K562 (cell line): Measurements from ENCODE around the gene PHF20. TPM values are rescaled to one million over a fixed set of nuclear protein-coding genes. Genes with fewer than 3 reads are reported as not detected.

Source experiments
- ATAC-seq: fragments of 200-7000 bp; cut with Tn5 transposase; 3 replicates; pipeline ENCODE4 v1.9.1; 2020; ENCODE audit warnings: moderate library complexity
- BruUV-seq: library from RNA; stranded (reverse); fragments of 400-500 nt; replicated peaks from 2 replicates; lab custom pipeline; 2021; lab: Mats Ljungman, UMichigan
- CTCF ChIA-PET: fragments of 300-600 bp; formaldehyde crosslinking; extraction: SDS; loops from one replicate; lab custom pipeline; 2021; ENCODE audit warnings: low intra/inter-chr PET ratio; lab: Yijun Ruan, JAX
- POLR2A ChIA-PET: fragments of 300-600, 350-650 bp; sonication (Branson Sonifier 250); formaldehyde crosslinking; extraction: SDS; loops from one replicate; lab custom pipeline; 2021; ENCODE audit warnings: antibody characterized with exemption, inconsistent platforms; lab: Yijun Ruan, JAX
- DNase-seq, 4 experiments: peaks; one replicate each; pipeline versions ENCODE4 v3.0.0 to v3.0.0-alpha.2; 2011 to 2018; ENCODE audit warnings: low spot score in 3 of 4, mixed read lengths in 3 of 4; ENCODE audit errors: extremely low read depth in 1 of 4
- FAIRE-seq: peaks from 2 replicates; lab custom pipeline; 2011; peaks lifted over from hg19 to GRCh38; lab: Jason Lieb, UNC
- H2AFZ ChIP-seq: 2 replicates; pipeline ENCODE4 v1.6.0; 2011; ENCODE audit warnings: low read depth, low read length, control low read depth, inconsistent platforms
- H3K27ac ChIP-seq: fragments of 200-600 bp; 3 replicates; pipeline ENCODE4 v1.8.0; 2011; ENCODE audit warnings: low read depth, mild to moderate bottlenecking, control low read depth, inconsistent platforms, low read length, moderate library complexity, mixed read lengths; ENCODE audit errors: extremely low read depth
- H3K27me3 ChIP-seq, 2 experiments: fragments of 300-600 bp in 1 of 2; 2 replicates in 1 of 2; 3 replicates in 1 of 2; pipeline versions ENCODE4 v1.6.0 to v1.8.0; 2011; ENCODE audit warnings: inconsistent platforms in 2 of 2, low read length in 2 of 2, mild to moderate bottlenecking in 1 of 2, mixed read lengths in 1 of 2, moderate library complexity in 1 of 2; ENCODE audit not compliant: control insufficient read depth in 2 of 2, insufficient read depth in 2 of 2
- H3K36me3 ChIP-seq: fragments of 300-600 bp; 3 replicates; pipeline ENCODE4 v1.8.0; 2011; ENCODE audit warnings: mild to moderate bottlenecking, low read length, inconsistent platforms; ENCODE audit not compliant: control insufficient read depth, insufficient read depth
- H3K4me1 ChIP-seq, 2 experiments: fragments of 200-600 bp in 1 of 2; replicated peaks in 1 of 2; 2 replicates in 1 of 2; 3 replicates in 1 of 2; pipeline versions ENCODE4 v1.5.1 to v1.8.0; 2011; ENCODE audit warnings: inconsistent platforms in 2 of 2, low read length in 2 of 2, mild to moderate bottlenecking in 1 of 2, mixed read lengths in 1 of 2, moderate library complexity in 1 of 2; ENCODE audit not compliant: control insufficient read depth in 2 of 2, insufficient read depth in 2 of 2
- H3K4me2 ChIP-seq: 2 replicates; pipeline ENCODE4 v1.6.1; 2011; ENCODE audit warnings: low read length, control low read depth, inconsistent platforms, mixed read lengths; ENCODE audit not compliant: insufficient read depth
- H3K4me3 ChIP-seq: fragments of 200-600 bp; sonication (generic), shearing (Covaris generic); 2 replicates; pipeline ENCODE4 v1.5.1; 2016; ENCODE audit warnings: control low read depth, inconsistent platforms
- H3K79me2 ChIP-seq: fragments of 200-600 bp; 3 replicates; pipeline ENCODE4 v1.8.0; 2011; ENCODE audit warnings: low read length, inconsistent platforms; ENCODE audit not compliant: control insufficient read depth, insufficient read depth
- H3K9ac ChIP-seq, 2 experiments: 2 replicates each; pipeline versions ENCODE4 v1.6.0 to v1.6.1; 2011; ENCODE audit warnings: low read depth in 2 of 2, low read length in 2 of 2, control low read depth in 1 of 2, inconsistent platforms in 1 of 2, mild to moderate bottlenecking in 1 of 2, mixed read lengths in 1 of 2; ENCODE audit not compliant: insufficient read depth in 1 of 2
- H3K9me1 ChIP-seq: one replicate; pipeline ENCODE4 v1.6.0; 2011; ENCODE audit warnings: inconsistent platforms, mild to moderate bottlenecking, low read length, moderate library complexity; ENCODE audit not compliant: control insufficient read depth, insufficient read depth
- H3K9me3 ChIP-seq: replicated peaks from 2 replicates; pipeline ENCODE4 v1.5.1; 2011; ENCODE audit warnings: low read depth, low read length, inconsistent platforms; ENCODE audit not compliant: control insufficient read depth, insufficient read depth
- H4K20me1 ChIP-seq: replicated peaks from 2 replicates; pipeline ENCODE4 v1.6.1; 2011; ENCODE audit warnings: low read length, inconsistent platforms, mixed read lengths; ENCODE audit not compliant: control insufficient read depth, insufficient read depth
- BACH1 ChIP-seq: fragments of 200-800 bp; sonication (Bioruptor generic); IDR thresholded peaks from 2 replicates; pipeline ENCODE4 v1.6.1; 2016; ENCODE audit warnings: missing genetic modification characterization, missing compliant biosample characterization
- CREM ChIP-seq: IDR thresholded peaks from 2 replicates; pipeline ENCODE4 v1.6.1; 2014; ENCODE audit warnings: antibody characterized with exemption, low read depth
- DMBX1 ChIP-seq: fragments of 250-450 bp; sonication (Bioruptor Pico); IDR thresholded peaks from 2 replicates; pipeline ENCODE4 v1.8.0; 2022; ENCODE audit warnings: inconsistent platforms, mild to moderate bottlenecking, moderate library complexity, borderline replicate concordance
- ELF2 ChIP-seq: fragments of 250-450 bp; sonication (Bioruptor Pico); IDR thresholded peaks from 2 replicates; pipeline ENCODE4 v1.5.0; 2021; ENCODE audit warnings: mild to moderate bottlenecking
- EP300 ChIP-seq: IDR thresholded peaks from 2 replicates; pipeline ENCODE4 v1.6.1; 2012; ENCODE audit warnings: low read length, improper control_type of control experiment
- LARP7 ChIP-seq: fragments of 450-650 bp; IDR thresholded peaks from 2 replicates; pipeline ENCODE4 v1.6.1; 2016
- MEF2A ChIP-seq: IDR thresholded peaks from 2 replicates; pipeline ENCODE4 v1.6.1; 2011; ENCODE audit warnings: low read depth, mild to moderate bottlenecking, low read length, moderate library complexity; ENCODE audit not compliant: control insufficient read depth
- MLLT1 ChIP-seq, 2 experiments: fragments of 450-650 bp; IDR thresholded peaks; 2 replicates each; pipeline ENCODE4 v1.6.1; 2016
- NFYB ChIP-seq: IDR thresholded peaks from 2 replicates; pipeline ENCODE4 v1.6.1; 2011; ENCODE audit warnings: mild to moderate bottlenecking, moderate library complexity; ENCODE audit not compliant: insufficient read length; ENCODE audit errors: extremely low read depth
- NR2C1 ChIP-seq, 2 experiments: fragments of 450-650 bp; IDR thresholded peaks; 2 replicates each; pipeline ENCODE4 v1.6.1; 2017; ENCODE audit warnings: mild to moderate bottlenecking in 2 of 2, antibody characterized with exemption in 1 of 2, inconsistent platforms in 1 of 2, missing compliant biosample characterization in 1 of 2, missing genetic modification characterization in 1 of 2
- NR2C2 ChIP-seq, 2 experiments: fragments of 200-800 bp in 1 of 2; sonication (Bioruptor generic) in 1 of 2; sonication (generic) in 1 of 2; formaldehyde crosslinking in 1 of 2; IDR thresholded peaks; 2 replicates each; pipeline versions ENCODE4 v1.6.1 to v1.8.0; 2016 to 2022; ENCODE audit warnings: mild to moderate bottlenecking in 1 of 2, missing compliant biosample characterization in 1 of 2, missing genetic modification characterization in 1 of 2, missing genetic modification reagents in 1 of 2
- RBFOX2 ChIP-seq: fragments of 200-400 bp; formaldehyde crosslinking; IDR thresholded peaks from 2 replicates; pipeline ENCODE4 v1.6.1; 2017; ENCODE audit warnings: low read depth, mild to moderate bottlenecking, low read length, moderate library complexity
- RBM25 ChIP-seq: fragments of 200-400 bp; formaldehyde crosslinking; IDR thresholded peaks from 2 replicates; pipeline ENCODE4 v1.6.1; 2018; ENCODE audit warnings: low read length, low read depth, moderate library complexity; ENCODE audit not compliant: severe bottlenecking
- SMAD2 ChIP-seq: fragments of 150-350 bp; IDR thresholded peaks from 2 replicates; pipeline ENCODE4 v1.6.1; 2014; ENCODE audit warnings: low read depth, mild to moderate bottlenecking, low read length
- ZBTB11 ChIP-seq, 3 experiments: fragments of 200-800 bp in 1 of 3; fragments of 250-450 bp in 1 of 3; fragments of 450-650 bp in 1 of 3; sonication (Bioruptor Pico) in 1 of 3; sonication (Bioruptor generic) in 1 of 3; formaldehyde crosslinking in 1 of 3; IDR thresholded peaks; 2 replicates each; pipeline versions ENCODE4 v1.6.1 to v1.8.0; 2016 to 2022; ENCODE audit warnings: mild to moderate bottlenecking in 2 of 3, missing genetic modification characterization in 2 of 3, missing compliant biosample characterization in 1 of 3, moderate library complexity in 1 of 3
- ZNF316 ChIP-seq: fragments of 450-650 bp; IDR thresholded peaks from 2 replicates; pipeline ENCODE4 v1.6.1; 2016
- WGBS: fragments of 100-300 bp; shearing (Covaris generic); methylation state at CpG from one replicate; pipeline ENCODE4 v1.1.6; 2016; ENCODE audit warnings: low coverage, mixed read lengths; ENCODE audit not compliant: insufficient coverage; ENCODE audit errors: missing lambda C conversion rate; 5-methylcytosine and 5-hydroxymethylcytosine counted together
- in situ Hi-C: fragments of 300-500 bp; cut with MboI; formaldehyde crosslinking; loops from 4 replicates; pipeline ENCODE4 v1.15.0; 2018; ENCODE audit warnings: inconsistent platforms, mixed read lengths
- intact Hi-C: fragments of 100-400 bp; cut with micrococcal nuclease; formaldehyde crosslinking; loops from 2 replicates; pipeline ENCODE4 v1.14.2; 2022
- polyA plus RNA-seq, 8 experiments: library from polyadenylated mRNA; depleted of rRNA in 4 of 8; stranded (reverse) in 5 of 8; unstranded in 3 of 8; fragments of >200 nt; fragmentation: Nextera tagmentation in 2 of 8; fragmentation: Illumina TruSeq in 1 of 8; extraction: Ambion mirVana in 2 of 8; extraction: Trizol in 1 of 8; gene quantifications; 2 replicates each; pipeline versions ENCODE4 v1.2.1 to v1.2.3, GENCODE V29; 2011 to 2014; ENCODE audit warnings: inconsistent platforms in 1 of 8, missing spikeins in 1 of 8
- total RNA-seq, 7 experiments: library from RNA; depleted of rRNA in 6 of 7; stranded (reverse); fragments of >200 nt in 6 of 7; fragmentation: Illumina TruSeq in 2 of 7; extraction: Trizol in 2 of 7; gene quantifications; 2 replicates each; pipeline versions ENCODE4 v1.2.1 to v1.2.3, GENCODE V29; 2011 to 2021; ENCODE audit warnings: low replicate concordance in 1 of 7

Gene PHF20
- total and polyA plus RNA-seq, 9 of the 15 experiments (the other 6 are each of a cell fraction or from before 2014, with no cell fraction given): 49.9 to 196 (median 70.7) TPM

GRCh38 chr20:35743693-35744491 lies 27.9 kb upstream of the PHF20 start:
- no peak for ATAC-seq
- CTCF ChIA-PET: no interaction called here
- in situ Hi-C loops: no loop called here
- TF ChIP-seq MLLT1 (IDR thresholded peaks at IDR 0.05): peak; percentile 76 to 87; a peak in 3 of 4 replicates
- no peak for TF ChIP-seq NFYB
- peak; percentile 59 for TF ChIP-seq RBFOX2
- TF ChIP-seq NR2C2 (CRISPR knock-in tag; IDR thresholded peaks at IDR 0.05): no peak
- TF ChIP-seq NR2C2 (tag; IDR thresholded peaks at IDR 0.05): peak; percentile 84
- TF ChIP-seq CREM: no peak
- peak; percentile 68 for TF ChIP-seq NR2C1 (IDR thresholded peaks at IDR 0.05)
- TF ChIP-seq NR2C1 (tag; IDR thresholded peaks at IDR 0.05): peak; percentile 29; the same call in 1 of the 2 replicates
- TF ChIP-seq ELF2: no peak
- no peak; a peak in 1 of 6 replicates for TF ChIP-seq ZBTB11 (CRISPR knock-in tag; IDR thresholded peaks at IDR 0.05)
- peak; percentile 44; the same call in 1 of the 2 replicates for TF ChIP-seq DMBX1
- TF ChIP-seq MEF2A: no peak
- peak; percentile 89 for TF ChIP-seq BACH1 (tag)
- peak; percentile 98 for TF ChIP-seq ZNF316
- TF ChIP-seq LARP7: peak; percentile 57; the same call in 1 of the 2 replicates
- TF ChIP-seq RBM25: no peak
- no peak for TF ChIP-seq SMAD2
- peak; percentile 63 for TF ChIP-seq EP300

More at GRCh38 chr20:35743693-35744491, 27.9 kb upstream of the PHF20 start:
- Histone ChIP-seq H3K9me1 (no peaks in the 10 kb centered on the region), H3K27ac (peak overlapping the region; percentile 99), H3K9me3 (no peaks in the 10 kb centered on the region), H3K4me3 (peak overlapping the region; percentile 59; the same call in 1 of the 2 replicates), H3K36me3 (peaks cover 22% of the 10 kb centered on the region), H3K4me2 (peak overlapping the region; percentile 91), H3K79me2 (peaks cover 49% of the 10 kb centered on the region), H3K9ac (peak overlapping the region; percentile 84 to 99), H2AFZ (peak overlapping the region; percentile 95), H4K20me1 (peaks cover 17% of the 10 kb centered on the region; the same call in 1 of the 2 replicates), H3K27me3 (no peaks in the 10 kb centered on the region), H3K4me1 (peaks cover 4 to 20% of the 10 kb centered on the region in 2 experiments; a peak in 3 of 5 replicates)
- peak; percentile 73 for FAIRE-seq
- intact Hi-C loops: loop anchor here (2.0 to 5.0 kb wide), 2 partner anchors 29 to 158 kb away; partner anchors contain the start of gene PHF20
- WGBS: 11% methylated on average over 15 of the region's 15 CpGs
- BruUV-seq: no TSS peak
- peak in 2 of 4 experiments; percentile 34 to 76 for DNase-seq
- POLR2A ChIA-PET: interaction anchor here (0.7 to 6.4 kb wide), 32 partner anchors 9 to 308 kb away, joined by 3 to 55 read pairs (median 5); partner anchors contain the start of genes PHF20, SCAND1 and SPAG4
